BJ (cell line): ENCODE results near the gene EMC6. TPM values are rescaled to one million over a fixed set of nuclear protein-coding genes. Genes with fewer than 3 reads are reported as not detected.

Experiments used
- CTCF ChIA-PET: fragments of 350-600 bp; formaldehyde crosslinking; extraction: SDS; loops from one replicate; lab custom pipeline; 2021; ENCODE audit warnings: antibody characterized with exemption, inconsistent platforms; lab: Yijun Ruan, JAX
- POLR2A ChIA-PET: fragments of 300-600 bp; sonication (Branson Sonifier 250); formaldehyde crosslinking; extraction: SDS; loops from one replicate; lab custom pipeline; 2021; ENCODE audit warnings: antibody characterized with exemption; lab: Charles Lee
- DNase-seq: peaks from one replicate; pipeline ENCODE4 v3.0.0-alpha.2; 2011; ENCODE audit warnings: low read depth
- H3K27me3 ChIP-seq: 2 replicates; pipeline ENCODE4 v1.6.0; 2011; ENCODE audit warnings: low read length; ENCODE audit not compliant: control insufficient read depth, insufficient read depth
- H3K36me3 ChIP-seq: 2 replicates; pipeline ENCODE4 v1.5.1; 2011; ENCODE audit warnings: low read length; ENCODE audit not compliant: control insufficient read depth, insufficient read depth
- H3K4me3 ChIP-seq: 2 replicates; pipeline ENCODE4 v1.5.1; 2011; ENCODE audit warnings: low read depth, mild to moderate bottlenecking, control low read depth, low read length
- polyA plus RNA-seq: library from polyadenylated mRNA; depleted of rRNA; stranded (reverse); fragments of >200 nt; gene quantifications from 2 replicates; pipeline ENCODE4 v1.2.3, GENCODE V29; 2011
- TF ChIP-seq, protein P1 (sequence below): IDR thresholded peaks from 2 replicates; pipeline ENCODE4 v1.5.1; 2011; ENCODE audit warnings: low read depth, mild to moderate bottlenecking, control low read depth, inconsistent platforms, low read length, moderate library complexity; ENCODE audit not compliant: insufficient read depth

The EMC6 gene
- polyA plus RNA-seq, 1 experiment: 38.6 TPM

DNA sequence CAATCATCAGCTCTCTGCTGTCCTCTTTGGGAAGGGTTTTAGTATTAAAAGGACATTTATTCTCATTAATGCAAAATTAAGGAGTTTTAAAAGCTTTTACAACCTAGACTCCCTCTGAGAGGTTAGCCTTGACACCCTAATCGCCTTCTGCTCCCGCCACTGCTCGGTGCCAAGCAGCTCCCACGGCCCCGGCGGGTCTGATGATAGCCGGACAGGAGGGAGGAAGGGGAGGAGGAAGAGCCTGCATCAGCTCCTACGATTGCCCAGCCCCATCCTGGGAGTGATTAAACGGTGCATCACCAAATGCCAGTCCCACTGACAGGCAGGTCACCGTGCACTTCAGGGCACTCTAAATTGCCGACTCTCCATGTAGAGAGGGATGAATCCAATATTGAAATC, 40.8 kb upstream of the EMC6 start:
- TF ChIP-seq, protein P1, sequence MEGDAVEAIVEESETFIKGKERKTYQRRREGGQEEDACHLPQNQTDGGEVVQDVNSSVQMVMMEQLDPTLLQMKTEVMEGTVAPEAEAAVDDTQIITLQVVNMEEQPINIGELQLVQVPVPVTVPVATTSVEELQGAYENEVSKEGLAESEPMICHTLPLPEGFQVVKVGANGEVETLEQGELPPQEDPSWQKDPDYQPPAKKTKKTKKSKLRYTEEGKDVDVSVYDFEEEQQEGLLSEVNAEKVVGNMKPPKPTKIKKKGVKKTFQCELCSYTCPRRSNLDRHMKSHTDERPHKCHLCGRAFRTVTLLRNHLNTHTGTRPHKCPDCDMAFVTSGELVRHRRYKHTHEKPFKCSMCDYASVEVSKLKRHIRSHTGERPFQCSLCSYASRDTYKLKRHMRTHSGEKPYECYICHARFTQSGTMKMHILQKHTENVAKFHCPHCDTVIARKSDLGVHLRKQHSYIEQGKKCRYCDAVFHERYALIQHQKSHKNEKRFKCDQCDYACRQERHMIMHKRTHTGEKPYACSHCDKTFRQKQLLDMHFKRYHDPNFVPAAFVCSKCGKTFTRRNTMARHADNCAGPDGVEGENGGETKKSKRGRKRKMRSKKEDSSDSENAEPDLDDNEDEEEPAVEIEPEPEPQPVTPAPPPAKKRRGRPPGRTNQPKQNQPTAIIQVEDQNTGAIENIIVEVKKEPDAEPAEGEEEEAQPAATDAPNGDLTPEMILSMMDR: no peak
- ChIA-PET POLR2A (no interaction called here), CTCF (interaction anchor here (1.0 to 2.5 kb wide), 2 partner anchors 26 to 92 kb away, joined by 4 to 5 read pairs; no protein-coding TSS in a partner anchor)
- no peaks in the 10 kb centered on the region for H3K27me3 ChIP-seq
- no peak for DNase-seq
- H3K36me3 ChIP-seq: peaks cover 14% of the 10 kb centered on the region
- H3K4me3 ChIP-seq: no peak overlapping the region

DNA sequence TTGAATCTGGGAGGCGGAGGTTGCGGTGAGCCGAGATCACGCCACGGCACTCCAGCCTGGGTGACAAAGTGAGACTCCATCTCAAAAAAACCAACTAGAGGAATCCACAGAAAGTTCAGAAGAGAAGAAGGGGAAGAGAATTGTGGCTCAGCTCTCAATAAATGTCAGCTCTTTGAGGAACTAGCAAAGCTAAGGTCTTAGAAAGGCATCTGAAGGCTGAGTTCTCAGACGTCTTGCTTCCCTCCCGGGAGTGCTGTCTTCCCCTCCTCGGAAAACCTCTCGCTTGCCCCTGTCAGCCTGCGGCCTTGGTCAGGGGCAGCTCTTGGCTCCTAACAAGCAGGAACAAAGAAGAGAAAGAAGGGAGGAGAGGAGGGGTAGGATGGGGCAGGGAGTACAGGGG, 37.8 kb upstream of the EMC6 start:
- CTCF ChIA-PET: no interaction called here
- Histone ChIP-seq H3K4me3 (no peak overlapping the region), H3K27me3 (no peaks in the 10 kb centered on the region), H3K36me3 (peaks cover 3% of the 10 kb centered on the region; the same call in 1 of the 2 replicates)
- TF ChIP-seq, protein P1: no peak
- DNase-seq: no peak
- POLR2A ChIA-PET: no interaction called here

DNA sequence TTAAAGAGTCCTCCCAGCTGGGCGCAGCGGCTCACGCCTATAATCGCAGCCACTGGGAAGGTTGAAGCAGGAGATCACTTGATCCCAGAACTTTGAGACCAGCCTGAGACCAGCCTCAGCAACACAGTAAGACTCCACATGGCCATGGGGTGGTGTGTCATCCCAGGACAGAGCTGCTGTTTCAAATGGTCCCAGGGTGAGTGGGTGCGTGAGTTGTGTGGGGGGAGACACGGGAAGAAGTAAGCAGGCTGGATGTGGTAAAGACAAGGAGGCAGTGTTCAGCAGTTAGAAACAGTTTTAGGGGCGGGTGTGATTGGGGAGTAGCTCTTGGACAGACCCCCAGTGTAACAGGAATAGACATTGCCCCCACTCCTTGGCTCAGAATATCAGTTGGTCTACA, 36.3 kb upstream of the EMC6 start:
- ChIA-PET POLR2A (no interaction called here), CTCF (no interaction called here)
- TF ChIP-seq, protein P1: no peak
- no peak overlapping the region for H3K4me3 ChIP-seq
- H3K36me3 ChIP-seq: peaks cover 3% of the 10 kb centered on the region; the same call in 1 of the 2 replicates
- H3K27me3 ChIP-seq: no peaks in the 10 kb centered on the region
- no peak for DNase-seq

DNA sequence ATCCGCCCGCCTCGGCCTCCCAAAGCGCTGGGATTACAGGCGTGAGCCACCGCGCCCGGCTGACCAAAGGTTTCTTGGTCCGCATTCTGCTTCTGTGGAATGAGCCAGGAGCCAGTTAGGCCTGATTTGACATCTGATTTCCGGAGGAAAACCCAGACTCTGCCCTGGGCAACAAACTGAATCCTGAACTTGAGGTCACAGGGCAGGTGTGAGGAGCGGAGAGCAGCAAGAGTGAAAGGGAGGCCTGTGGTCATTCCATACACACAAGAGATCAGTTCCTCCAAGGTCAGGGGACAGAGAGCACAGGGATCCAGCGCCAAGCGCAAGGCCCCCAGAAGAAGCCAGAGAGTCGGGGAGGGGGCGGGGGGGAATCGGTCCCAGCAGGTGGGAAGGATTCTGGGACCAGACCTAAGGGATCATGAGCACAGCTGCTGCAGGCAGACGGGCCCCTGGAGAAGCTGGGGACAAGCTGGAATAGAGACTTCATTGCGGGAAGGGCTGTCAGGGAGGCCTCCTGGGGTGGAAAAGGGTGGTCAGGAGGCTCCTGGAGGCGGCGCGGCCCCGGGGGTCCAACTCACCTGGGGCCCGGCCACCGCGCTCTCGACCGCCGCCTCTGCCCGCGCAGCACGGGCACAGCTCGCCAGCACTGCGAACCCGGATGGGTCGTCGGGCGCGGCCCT, 33.0 kb upstream of the EMC6 start:
- H3K4me3 ChIP-seq: peak overlapping the region; percentile 96
- no peaks in the 10 kb centered on the region for H3K36me3 ChIP-seq
- DNase-seq: no peak
- H3K27me3 ChIP-seq: no peaks in the 10 kb centered on the region
- CTCF ChIA-PET: interaction anchor here (1.1 to 1.3 kb wide), 2 partner anchors 12 to 587 kb away, joined by 4 to 5 read pairs; no protein-coding TSS in a partner anchor
- POLR2A ChIA-PET: no interaction called here
- TF ChIP-seq, protein P1: 0 out of 2 replicates have a peak, but pooled peaks have one; percentile 3

DNA sequence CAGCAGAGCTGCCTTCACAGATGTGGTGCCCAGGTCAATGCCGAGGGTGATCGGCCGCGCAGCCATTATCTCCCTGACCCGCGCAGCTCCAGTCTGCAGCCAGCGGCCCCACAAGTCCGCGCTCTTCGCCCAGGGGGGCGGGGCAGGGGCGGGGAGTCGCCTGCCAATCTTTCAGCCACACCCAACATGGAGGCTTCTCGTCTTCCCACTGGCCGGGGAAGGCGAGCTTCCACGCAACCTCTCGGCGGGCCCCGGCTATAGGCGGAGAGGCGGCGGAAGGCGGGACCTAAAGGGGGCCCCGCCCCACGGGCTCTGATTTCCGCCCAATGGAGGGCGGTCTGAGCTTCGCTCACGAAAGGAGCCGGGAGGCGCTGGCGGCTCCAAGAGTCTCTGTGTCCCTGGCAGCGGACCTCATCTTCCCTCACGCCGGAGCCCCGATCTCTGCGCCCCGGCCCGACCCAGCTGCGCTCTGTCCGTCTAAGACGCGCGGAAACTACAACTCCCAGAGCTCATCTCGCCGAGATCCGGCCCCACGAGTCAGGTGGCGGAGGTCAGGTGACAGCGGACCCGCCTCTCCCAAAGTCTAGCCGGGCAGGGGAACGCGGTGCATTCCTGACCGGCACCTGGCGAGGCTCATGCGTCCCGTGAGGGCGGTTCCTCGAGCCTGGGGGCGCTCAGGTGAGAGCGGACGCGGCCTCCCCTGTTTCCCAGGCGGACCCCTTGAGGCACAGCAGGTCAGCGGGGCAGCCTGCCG, 32.3 kb upstream of the EMC6 start, which contains the start of the genes CTNS and SHPK:
Gene CTNS, plus strand, starts transcription at position 607 of the 754 bp plus-strand sequence. CDS start 3,447 bp downstream, outside the sequence.
Gene SHPK, minus strand, starts transcription at position 97 of the 754 bp plus-strand sequence. Its CDS starts 31 bp downstream, at position 66.
- peak; percentile 79 for DNase-seq
- Histone ChIP-seq H3K36me3 (no peaks in the 10 kb centered on the region), H3K4me3 (peak within 1 kb of the TSS; percentile 96), H3K27me3 (no peaks in the 10 kb centered on the region)
- ChIA-PET POLR2A (no interaction called here), CTCF (interaction anchor here (0.6 to 1.3 kb wide), 3 partner anchors 11 to 588 kb away, joined by 3 to 5 read pairs (median 4); no protein-coding TSS in a partner anchor)
- TF ChIP-seq, protein P1: no peak
